HG02840 (cell line): ENCODE results near the gene SOD3.

Source experiments
- ATAC-seq: cut with Tn5 transposase; IDR thresholded peaks from one replicate; pipeline ENCODE4 v1.9.1; 2021; ENCODE audit warnings: mild to moderate bottlenecking, moderate library complexity, moderate number of reproducible peaks; ENCODE audit not compliant: unreplicated experiment, low FRiP score

The SOD3 gene

GRCh38 chr4:24800325-24800895 is 5.0 kb downstream of the SOD3 start:
- no peak for ATAC-seq

GRCh38 chr4:24801136-24801855 is 5.9 kb downstream of the SOD3 start:
- no peak for ATAC-seq

- ATAC-seq, result no peak
Observed at GRCh38 chr4:24802648-24803047, 7.3 kb downstream of the SOD3 start.

DNA sequence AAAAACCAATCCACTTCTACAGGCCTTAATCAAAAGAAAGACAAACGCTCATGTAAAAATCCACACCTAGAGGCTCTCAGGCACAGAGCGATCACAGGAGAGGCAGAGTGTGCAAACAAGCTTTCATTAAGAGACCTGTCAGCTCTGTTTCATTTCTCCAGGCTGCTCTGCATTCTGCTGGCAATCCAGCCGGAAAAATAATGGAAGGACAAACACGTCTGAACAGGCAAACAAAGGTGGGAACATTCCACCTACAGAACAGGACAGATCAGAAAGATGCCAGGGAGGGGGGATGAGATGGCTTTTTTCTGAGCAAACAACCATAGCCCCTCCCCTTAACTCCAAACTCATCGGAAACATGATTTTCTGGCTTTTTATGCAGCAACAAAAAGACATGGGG is 9.7 kb downstream of the SOD3 start:
- no peak for ATAC-seq

GRCh38 chr4:24805566-24805965 is 10.2 kb downstream of the SOD3 start:
- no peak for ATAC-seq

DNA sequence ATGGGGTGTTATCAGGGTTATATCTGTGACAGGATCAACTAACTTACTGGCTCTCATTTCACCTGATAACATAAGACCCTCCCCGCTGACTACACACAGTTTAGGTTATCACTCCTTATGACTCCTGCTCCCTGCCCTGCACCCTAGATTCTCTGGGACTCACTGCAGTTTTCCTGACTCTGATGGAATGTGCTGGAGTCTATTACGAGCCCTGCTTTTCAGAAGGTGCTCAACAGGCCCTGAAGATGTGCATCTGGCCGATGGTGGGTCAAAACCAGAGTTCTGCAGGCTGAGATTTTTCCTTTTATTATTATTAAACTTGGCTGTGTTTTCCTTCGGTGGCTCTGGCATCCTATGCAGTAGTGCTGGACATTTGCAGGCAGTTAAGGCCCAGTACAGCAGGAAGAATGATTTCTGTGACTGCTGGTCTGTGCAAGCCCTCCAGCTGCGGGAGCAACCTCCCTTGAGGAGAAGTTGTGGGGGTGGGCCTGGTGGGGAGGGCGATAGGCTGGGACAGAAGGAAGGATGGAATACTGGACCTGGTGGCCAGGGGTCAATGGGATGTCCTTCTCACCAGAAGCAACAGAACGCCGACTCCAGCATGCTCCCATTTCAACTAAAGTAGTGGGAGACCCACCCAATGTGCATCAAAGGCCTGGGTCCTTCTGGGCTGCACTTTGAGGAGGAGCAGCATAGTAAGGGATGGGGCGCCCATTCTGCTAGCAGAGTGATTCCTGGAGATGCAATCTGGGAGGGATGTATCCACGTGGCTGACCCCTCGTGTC is 11.0 kb downstream of the SOD3 start:
- ATAC-seq, result no peak

- no peak for ATAC-seq
Observed at GRCh38 chr4:24807611-24808010, 12.2 kb downstream of the SOD3 start.

DNA sequence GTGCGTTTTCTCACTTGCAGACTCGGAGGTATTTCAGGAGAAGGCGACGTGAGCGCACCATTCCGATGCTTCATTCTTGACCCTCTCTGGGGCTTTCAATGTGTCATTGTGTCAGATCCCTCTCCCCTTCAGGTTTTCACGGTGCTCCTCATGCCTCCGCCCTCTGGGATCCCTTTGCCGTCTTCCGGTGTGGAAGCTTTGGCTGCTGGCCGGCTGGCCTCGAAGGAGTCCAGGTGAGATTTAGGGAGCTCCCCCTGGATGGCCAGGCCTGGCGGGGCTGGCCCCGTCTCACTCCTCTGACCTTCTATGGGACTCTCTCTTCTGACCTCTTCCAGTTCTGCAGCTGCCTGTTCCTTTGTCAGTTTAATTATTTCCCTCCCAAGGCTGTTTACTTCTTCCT is 12.9 kb downstream of the SOD3 start:
- ATAC-seq, result no peak

DNA sequence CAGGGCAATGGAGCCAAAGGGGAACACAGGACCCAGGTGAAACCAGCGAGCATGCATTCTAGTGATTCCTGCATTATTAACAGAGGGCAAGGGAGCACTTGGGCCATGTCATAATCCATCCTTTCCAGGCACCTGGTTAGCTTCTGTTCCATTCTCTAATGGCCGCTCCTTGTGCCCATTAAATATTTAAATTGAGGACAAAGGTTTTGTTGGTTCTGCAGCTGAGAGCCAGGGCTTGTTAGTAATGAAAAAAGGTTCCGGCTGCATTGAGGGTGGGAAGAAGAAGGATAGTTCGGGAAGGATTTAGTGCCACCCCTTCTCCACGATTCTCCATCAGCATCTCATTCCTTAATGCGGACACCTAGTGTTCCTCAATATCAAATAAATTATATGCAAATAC is 13.6 kb downstream of the SOD3 start:
- no peak for ATAC-seq

GRCh38 chr4:24809376-24809775 is 14.0 kb downstream of the SOD3 start:
- no peak for ATAC-seq

DNA sequence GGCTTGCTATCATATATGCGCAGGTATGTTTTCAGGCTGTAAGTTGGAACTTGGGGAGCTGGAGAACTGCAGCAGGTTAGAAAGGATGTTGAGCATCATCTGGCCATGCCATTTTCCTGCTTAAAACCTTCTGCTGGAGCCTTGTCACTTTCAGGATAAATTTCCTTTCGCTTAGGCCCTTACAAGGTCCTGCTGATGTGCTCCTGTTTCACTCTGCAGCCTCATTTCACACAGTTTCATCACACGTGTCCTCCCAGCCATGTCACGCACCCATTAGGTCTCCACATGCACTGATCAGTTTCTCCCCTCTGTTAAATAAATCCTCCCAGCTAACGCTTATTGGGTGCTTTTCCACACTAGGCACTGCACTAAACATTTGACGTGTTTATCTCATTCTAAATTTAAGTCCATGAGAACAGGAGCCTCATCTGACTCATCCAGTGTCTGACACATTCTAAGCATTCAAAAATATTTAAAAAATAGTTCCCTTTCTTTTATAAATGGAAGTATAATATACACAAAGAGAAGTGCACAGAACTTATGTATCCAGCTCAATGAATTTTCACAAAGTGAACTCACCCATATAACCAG is 14.5 kb downstream of the SOD3 start:
- ATAC-seq, result no peak

DNA sequence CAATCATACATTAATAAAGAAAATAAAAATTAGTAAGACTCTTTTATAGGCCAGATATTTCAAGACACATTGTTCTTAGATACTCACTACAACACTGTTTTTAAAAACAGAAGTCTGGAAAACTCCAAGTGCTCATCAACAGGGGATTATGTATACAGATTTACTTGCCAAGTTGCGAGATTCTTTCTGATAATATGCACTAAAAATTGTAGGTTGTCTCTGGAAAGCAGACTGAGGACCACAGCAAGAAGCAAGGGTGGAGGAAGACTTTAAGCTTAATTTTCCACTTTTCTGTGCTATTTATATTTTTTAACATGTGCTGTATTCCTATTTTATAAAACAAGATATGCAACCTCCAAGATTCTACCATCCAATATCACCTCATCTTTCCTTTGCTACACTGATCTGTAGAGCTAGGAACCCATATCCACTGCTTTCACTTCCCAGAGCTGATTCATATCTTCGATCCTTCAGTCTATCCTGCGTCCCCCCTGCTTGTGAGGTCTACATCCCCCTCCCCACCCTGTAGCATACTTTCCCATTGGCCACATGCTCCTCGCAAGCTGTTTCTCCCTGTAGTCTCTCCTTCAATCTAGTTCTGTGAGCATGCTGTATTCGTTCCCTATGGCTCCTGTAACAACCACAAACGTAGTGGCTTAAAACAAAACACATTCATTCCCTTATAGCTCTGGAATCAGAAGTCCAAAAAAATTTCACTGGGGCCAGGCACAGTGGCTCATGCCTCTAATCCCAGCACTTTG is 15.7 kb downstream of the SOD3 start:
- ATAC-seq, result no peak

GRCh38 chr4:24813732-24814131 is 18.4 kb downstream of the SOD3 start:
- no peak for ATAC-seq

GRCh38 chr4:24816797-24817196 is 21.4 kb downstream of the SOD3 start:
- no peak for ATAC-seq

- ATAC-seq, result no peak
Observed at GRCh38 chr4:24820541-24820940, 25.2 kb downstream of the SOD3 start.

GRCh38 chr4:24824720-24825119 is 29.3 kb downstream of the SOD3 start:
- ATAC-seq, result no peak

DNA sequence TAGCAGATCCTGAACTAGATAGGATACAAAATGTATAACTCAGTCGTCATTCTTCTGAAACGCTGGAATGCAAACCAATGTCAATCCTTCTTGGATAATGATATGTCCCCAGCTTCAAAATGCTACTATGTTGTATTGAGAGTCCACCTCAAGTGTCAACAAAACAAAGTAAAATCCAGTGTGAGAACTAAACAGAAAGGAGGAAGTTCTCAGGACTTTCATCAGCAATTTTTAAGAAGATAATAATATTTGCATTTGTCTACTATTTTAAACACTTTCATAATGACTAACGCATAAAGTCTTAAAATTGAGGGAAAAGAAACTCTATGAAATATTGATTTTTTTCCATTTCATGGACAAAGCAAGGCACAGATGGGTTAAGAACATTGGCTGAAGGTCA is 36.3 kb downstream of the SOD3 start:
- ATAC-seq, result no peak

- ATAC-seq, result no peak
Observed at GRCh38 chr4:24835696-24836095, 40.3 kb downstream of the SOD3 start.

GRCh38 chr4:24836661-24837242 is 41.4 kb downstream of the SOD3 start:
- no peak for ATAC-seq

- ATAC-seq, result no peak
Observed at GRCh38 chr4:24837336-24837735, 42.0 kb downstream of the SOD3 start.
